HEK293T (cell line): ENCODE measurements around the gene KEAP1.
A peak's percentile ranks its signal among the peaks of the same experiment; 100 is the strongest.

Source experiments
- CTCF ChIA-PET: fragments of 350-600 bp; formaldehyde crosslinking; extraction: SDS; loops from one replicate; lab custom pipeline; 2021; ENCODE audit warnings: antibody characterized with exemption, inconsistent platforms; lab: Yijun Ruan, JAX
- POLR2A ChIA-PET: fragments of 350-600 bp; formaldehyde crosslinking; extraction: SDS; loops from one replicate; lab custom pipeline; 2020; ENCODE audit warnings: antibody characterized with exemption, inconsistent platforms; lab: Yijun Ruan, JAX
- DNase-seq: peaks from one replicate; pipeline ENCODE4 v3.0.0; 2012; ENCODE audit warnings: mixed read lengths; ENCODE audit errors: extremely low spot score
- ARNT ChIP-seq: fragments of 450-650 bp; IDR thresholded peaks from 2 replicates; pipeline ENCODE4 v1.6.1; 2017; ENCODE audit warnings: mild to moderate bottlenecking
- BHLHE40 ChIP-seq: fragments of 450-650 bp; IDR thresholded peaks from 2 replicates; pipeline ENCODE4 v1.6.1; 2016; ENCODE audit warnings: mild to moderate bottlenecking, moderate library complexity, borderline replicate concordance
- CTBP1 ChIP-seq: fragments of 450-650 bp; IDR thresholded peaks from 2 replicates; pipeline ENCODE4 v1.6.1; 2016; ENCODE audit warnings: borderline replicate concordance
- ELF4 ChIP-seq: fragments of 450-650 bp; IDR thresholded peaks from 2 replicates; pipeline ENCODE4 v1.6.1; 2017; ENCODE audit warnings: antibody characterized with exemption
- FOXA1 ChIP-seq: fragments of 450-650 bp; IDR thresholded peaks from 2 replicates; pipeline ENCODE4 v1.6.1; 2016; ENCODE audit warnings: mild to moderate bottlenecking
- FOXK2 ChIP-seq: fragments of 450-650 bp; IDR thresholded peaks from 2 replicates; pipeline ENCODE4 v1.6.1; 2016; ENCODE audit warnings: mild to moderate bottlenecking
- FOXM1 ChIP-seq: fragments of 450-650 bp; IDR thresholded peaks from 2 replicates; pipeline ENCODE4 v1.6.1; 2017; ENCODE audit warnings: mild to moderate bottlenecking, borderline replicate concordance
- HDGF ChIP-seq: fragments of 450-650 bp; IDR thresholded peaks from 2 replicates; pipeline ENCODE4 v1.6.1; 2017; ENCODE audit warnings: antibody characterized with exemption, borderline replicate concordance
- L3MBTL2 ChIP-seq: fragments of 450-650 bp; conservative IDR thresholded peaks from 2 replicates; pipeline ENCODE4 v1.6.1; 2016; ENCODE audit warnings: mild to moderate bottlenecking
- LEF1 ChIP-seq: fragments of 450-650 bp; IDR thresholded peaks from 2 replicates; pipeline ENCODE4 v1.6.1; 2017; ENCODE audit warnings: mild to moderate bottlenecking, borderline replicate concordance
- NFRKB ChIP-seq: fragments of 450-650 bp; IDR thresholded peaks from 2 replicates; pipeline ENCODE4 v1.6.1; 2016; ENCODE audit warnings: mild to moderate bottlenecking, moderate library complexity
- PKNOX1 ChIP-seq: fragments of 450-650 bp; IDR thresholded peaks from 2 replicates; pipeline ENCODE4 v1.6.1; 2016
- SP1 ChIP-seq: fragments of 450-650 bp; IDR thresholded peaks from 2 replicates; pipeline ENCODE4 v1.6.1; 2017
- SUZ12 ChIP-seq: fragments of 450-650 bp; IDR thresholded peaks from 2 replicates; pipeline ENCODE4 v1.6.1; 2016; ENCODE audit warnings: mild to moderate bottlenecking
- TARDBP ChIP-seq: fragments of 450-650 bp; IDR thresholded peaks from 2 replicates; pipeline ENCODE4 v1.6.1; 2016
- ZNF384 ChIP-seq: fragments of 450-650 bp; IDR thresholded peaks from 2 replicates; pipeline ENCODE4 v1.6.1; 2016

Gene KEAP1

GRCh38 chr19:10453852-10454251, 49.3 kb downstream of the KEAP1 start:
- no peak for TF ChIP-seq FOXM1
- no peak for TF ChIP-seq ZNF384
- no peak for TF ChIP-seq NFRKB
- TF ChIP-seq CTBP1 = no peak
- no peak for TF ChIP-seq TARDBP
- POLR2A ChIA-PET = interaction anchor here (0.9 kb wide), 1 partner anchor 22 kb away, joined by 4 read pairs; no protein-coding TSS in a partner anchor
- CTCF ChIA-PET = interaction anchor here (0.6 kb wide), 1 partner anchor 142 kb away, joined by 3 read pairs; no protein-coding TSS in a partner anchor
- no peak for DNase-seq

- ChIA-PET POLR2A (no interaction called here), CTCF (no interaction called here)
- no peak for TF ChIP-seq FOXA1
- no peak for TF ChIP-seq FOXK2
- no peak for TF ChIP-seq ARNT
- TF ChIP-seq TARDBP = no peak
- TF ChIP-seq ELF4 = no peak
- no peak for TF ChIP-seq LEF1
- TF ChIP-seq PKNOX1 = no peak
- no peak for TF ChIP-seq HDGF
- no peak for TF ChIP-seq ZNF384
- no peak for TF ChIP-seq L3MBTL2
- no peak for TF ChIP-seq SP1
- TF ChIP-seq SUZ12 = no peak
- no peak for DNase-seq
Observed at GRCh38 chr19:10452726-10453618, 50.2 kb downstream of the KEAP1 start.

GRCh38 chr19:10450853-10451609, 52.1 kb downstream of the KEAP1 start:
- TF ChIP-seq L3MBTL2 (peak; percentile 45; the same call in 1 of the 2 replicates), FOXK2 (no peak)
- ChIA-PET CTCF (no interaction called here), POLR2A (interaction anchor here (0.7 kb wide), 1 partner anchor 385 kb away, joined by 3 read pairs; the partner anchor contains the start of gene TMED1)
- DNase-seq = peak; percentile 69

- no peak for TF ChIP-seq PKNOX1
- no peak for TF ChIP-seq FOXA1
- no peak for TF ChIP-seq LEF1
- TF ChIP-seq ELF4 = no peak
- no peak for TF ChIP-seq NFRKB
- TF ChIP-seq ZNF384 = no peak
- no peak for TF ChIP-seq ARNT
- ChIA-PET POLR2A (no interaction called here), CTCF (no interaction called here)
- DNase-seq = no peak
Observed at GRCh38 chr19:10450191-10450852, 52.8 kb downstream of the KEAP1 start.

- CTCF ChIA-PET = no interaction called here
- POLR2A ChIA-PET = no interaction called here
Observed at GRCh38 chr19:10449037-10449436, 54.1 kb downstream of the KEAP1 start.

More at GRCh38 chr19:10449037-10449436, 54.1 kb downstream of the KEAP1 start:
- TF ChIP-seq ZNF384 = no peak
- TF ChIP-seq L3MBTL2 = no peak
- TF ChIP-seq FOXA1 = no peak
- no peak for TF ChIP-seq HDGF
- no peak for TF ChIP-seq SP1
- no peak for TF ChIP-seq FOXK2
- TF ChIP-seq CTBP1 = no peak
- TF ChIP-seq NFRKB = no peak
- TF ChIP-seq SUZ12 = no peak
- TF ChIP-seq ELF4 = no peak
- no peak for TF ChIP-seq ARNT
- TF ChIP-seq PKNOX1 = no peak
- no peak for TF ChIP-seq FOXM1
- TF ChIP-seq BHLHE40 = no peak
- no peak for TF ChIP-seq TARDBP
- no peak for TF ChIP-seq LEF1
- no peak for DNase-seq
